ENCODE data around the gene CFAP97.
"Not testable (repeated sequence)": the region's sequence is repeated elsewhere in the genome, so short reads cannot be mapped to it uniquely, and the experiment has no call there.

Gene CFAP97

GRCh38 chr4:185142912-185143600 is 60.7 kb downstream of the CFAP97 start, which contains the start of gene SLC25A4:
TSS of gene SLC25A4 (plus strand) at chr4:185143266. CDS start at chr4:185143373, 107 bp downstream.
- DNase-seq (ENCODE audit: low spot score) (peak; percentile 95), FAIRE-seq (no peak)

DNA sequence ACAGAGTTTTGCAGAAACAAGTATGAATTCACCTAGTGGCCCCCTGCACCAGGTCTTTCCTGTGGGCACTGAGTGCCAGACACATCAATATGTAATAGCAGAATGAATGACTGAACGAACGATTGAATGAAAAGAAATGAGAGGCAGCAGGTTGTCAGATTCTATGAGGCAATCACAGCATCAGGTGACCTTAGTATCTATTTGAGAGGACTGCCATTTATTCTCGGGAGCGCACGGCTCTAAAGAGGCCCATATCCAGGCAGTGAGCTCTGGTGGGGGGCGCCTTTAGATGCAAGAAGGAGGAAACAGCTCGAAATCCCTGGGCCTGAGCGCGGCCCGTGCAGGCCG is 61.3 kb downstream of the CFAP97 start:
- DNase-seq (ENCODE audit: low spot score): no peak
- no peak for FAIRE-seq

DNA sequence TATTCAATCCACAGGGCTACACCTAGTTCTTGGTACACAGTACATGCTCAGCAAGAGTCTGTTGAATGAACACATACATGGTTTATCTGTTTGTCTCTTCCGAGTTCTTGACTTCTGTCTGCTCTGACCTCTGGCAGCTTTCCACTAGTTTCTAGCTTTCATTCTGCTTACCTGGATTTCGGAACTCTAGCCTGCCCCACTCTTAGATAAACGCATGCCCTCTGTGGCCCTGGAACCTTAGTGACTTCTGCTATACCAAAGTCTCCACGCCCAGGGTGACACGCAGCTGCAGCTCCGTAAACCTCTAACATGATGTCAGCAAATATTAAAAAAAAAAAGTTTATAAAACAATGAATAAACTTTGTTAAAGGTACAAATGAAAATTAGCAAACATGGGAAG is 62.0 kb downstream of the CFAP97 start:
- DNase-seq (ENCODE audit: low spot score): no peak
- no peak for FAIRE-seq

DNA sequence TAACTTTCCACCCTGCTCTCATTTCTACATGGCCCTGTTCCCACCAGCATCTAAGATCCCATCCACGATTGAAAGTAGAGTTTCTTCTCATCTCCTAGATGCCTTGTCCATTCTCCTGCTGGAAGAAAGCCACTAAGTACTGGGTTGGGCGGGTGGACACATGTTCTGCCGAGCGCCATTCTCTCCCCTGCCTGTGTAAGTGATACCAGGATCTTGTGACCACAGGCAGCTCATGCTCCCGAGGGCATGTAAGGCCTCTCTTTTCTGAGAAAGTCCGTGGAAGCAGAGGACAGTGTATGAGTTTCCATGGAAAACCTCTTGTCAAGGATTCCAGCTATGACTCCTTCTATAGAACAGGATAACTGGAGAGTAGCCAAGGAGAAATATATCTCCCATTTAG is 64.1 kb downstream of the CFAP97 start:
- FAIRE-seq (no peak), DNase-seq (ENCODE audit: low spot score) (no peak)

- FAIRE-seq (no peak), DNase-seq (ENCODE audit: low spot score) (no peak)
Observed at GRCh38 chr4:185138161-185138560, 65.6 kb downstream of the CFAP97 start.

GRCh38 chr4:185137233-185137925 is 66.4 kb downstream of the CFAP97 start:
- FAIRE-seq (no peak), DNase-seq (ENCODE audit: low spot score) (no peak)

- FAIRE-seq (no peak), DNase-seq (ENCODE audit: low spot score) (peak; percentile 37)
Observed at GRCh38 chr4:185134307-185134869, 69.4 kb downstream of the CFAP97 start.

- DNase-seq (ENCODE audit: low spot score): no peak
- FAIRE-seq: no peak
Observed at GRCh38 chr4:185128272-185129119, 75.3 kb downstream of the CFAP97 start.

DNA sequence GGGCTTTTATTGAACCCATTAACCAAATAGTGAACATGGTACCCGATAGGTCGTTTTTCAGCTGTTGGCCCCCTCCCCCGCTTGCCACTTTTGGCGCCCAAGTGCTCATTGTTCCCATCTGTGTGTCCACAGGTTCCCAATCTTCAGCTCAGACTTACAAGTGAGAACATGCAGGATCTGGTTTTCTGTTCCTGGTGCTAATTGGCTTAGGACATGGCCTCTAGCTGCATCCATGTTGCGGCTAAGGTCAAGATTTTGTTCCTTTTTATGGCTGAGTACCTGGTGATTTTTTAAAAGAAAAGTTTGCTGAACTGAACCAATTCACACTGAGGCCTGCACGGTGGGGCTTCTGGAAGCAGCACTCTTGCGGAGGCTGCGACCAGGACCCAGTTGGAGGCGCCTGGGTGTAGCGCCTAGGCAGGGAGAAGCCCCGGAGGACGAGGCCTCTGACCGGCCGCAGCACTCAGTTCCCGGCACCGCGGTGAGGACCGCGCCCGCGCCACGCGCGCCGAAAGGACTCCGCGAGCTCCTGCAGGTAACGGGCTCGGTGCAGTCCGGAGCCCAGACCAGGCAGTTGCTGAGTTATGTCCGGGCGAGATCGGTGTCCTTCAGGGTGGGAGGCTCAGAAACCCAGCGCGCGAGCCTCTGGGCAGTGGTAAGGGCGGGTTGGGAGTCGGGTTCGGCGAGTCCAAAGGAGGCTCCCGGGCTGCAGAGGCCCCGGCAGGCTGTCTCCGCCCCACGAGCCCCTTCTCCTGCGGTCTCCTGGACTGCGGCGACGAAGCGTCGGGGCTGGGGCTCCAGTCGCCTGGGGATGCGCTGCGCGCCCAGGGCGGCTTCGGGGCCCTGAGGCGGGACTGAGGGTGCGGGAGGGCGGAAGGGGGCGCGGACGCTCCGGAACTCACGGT is 76.5 kb downstream of the CFAP97 start:
- no peak for DNase-seq (ENCODE audit: low spot score)
- FAIRE-seq: no peak

- FAIRE-seq (no peak), DNase-seq (ENCODE audit: low spot score) (no peak)
Observed at GRCh38 chr4:185124006-185124405, 79.8 kb downstream of the CFAP97 start.

DNA sequence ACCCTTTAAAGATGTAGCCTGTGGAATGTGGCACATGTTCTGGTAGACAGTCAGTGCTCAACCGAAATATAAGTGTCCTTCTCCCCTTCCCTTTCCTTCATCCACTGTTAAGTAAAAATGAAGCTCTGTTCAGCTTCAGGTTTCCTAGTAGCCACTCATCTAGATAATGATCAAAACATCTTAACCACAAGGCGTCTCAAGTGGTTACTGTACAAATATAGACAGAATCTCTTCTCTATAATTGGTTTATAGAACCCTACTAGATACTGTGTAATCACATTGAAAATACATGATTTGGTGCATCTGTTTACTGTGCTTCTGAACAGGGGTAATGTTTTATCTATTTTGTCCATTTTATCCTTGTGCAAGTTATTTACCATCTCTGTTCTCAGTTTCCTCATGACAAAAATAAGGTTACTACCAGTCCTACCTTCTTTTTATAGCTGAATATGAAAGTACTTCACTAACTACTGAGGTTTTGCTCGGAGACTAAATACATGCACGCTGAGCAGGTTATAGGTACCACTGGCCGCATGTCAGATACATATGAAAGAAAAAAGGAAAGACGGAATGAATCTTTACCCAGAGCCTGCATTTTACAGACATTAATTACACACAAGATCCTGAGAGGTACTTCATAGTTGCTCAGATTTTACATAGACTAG is 81.0 kb downstream of the CFAP97 start:
- DNase-seq (ENCODE audit: low spot score): no peak
- no peak for FAIRE-seq

DNA sequence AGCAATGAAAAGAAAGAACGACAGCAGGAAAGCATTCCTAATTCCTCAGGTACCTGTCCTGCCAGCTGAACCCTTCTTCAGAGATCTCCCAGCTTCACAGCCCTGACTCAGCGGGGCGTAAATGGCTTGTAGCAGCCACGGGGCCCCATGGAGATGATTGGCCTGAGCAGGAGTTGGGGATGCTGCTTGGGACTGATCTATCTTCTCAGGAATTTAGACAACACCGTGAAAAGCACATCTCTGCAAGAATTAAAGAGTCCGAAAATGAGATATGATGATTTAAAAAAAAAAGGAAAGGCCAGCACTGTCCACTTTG is 83.2 kb downstream of the CFAP97 start:
- no peak for FAIRE-seq

DNA sequence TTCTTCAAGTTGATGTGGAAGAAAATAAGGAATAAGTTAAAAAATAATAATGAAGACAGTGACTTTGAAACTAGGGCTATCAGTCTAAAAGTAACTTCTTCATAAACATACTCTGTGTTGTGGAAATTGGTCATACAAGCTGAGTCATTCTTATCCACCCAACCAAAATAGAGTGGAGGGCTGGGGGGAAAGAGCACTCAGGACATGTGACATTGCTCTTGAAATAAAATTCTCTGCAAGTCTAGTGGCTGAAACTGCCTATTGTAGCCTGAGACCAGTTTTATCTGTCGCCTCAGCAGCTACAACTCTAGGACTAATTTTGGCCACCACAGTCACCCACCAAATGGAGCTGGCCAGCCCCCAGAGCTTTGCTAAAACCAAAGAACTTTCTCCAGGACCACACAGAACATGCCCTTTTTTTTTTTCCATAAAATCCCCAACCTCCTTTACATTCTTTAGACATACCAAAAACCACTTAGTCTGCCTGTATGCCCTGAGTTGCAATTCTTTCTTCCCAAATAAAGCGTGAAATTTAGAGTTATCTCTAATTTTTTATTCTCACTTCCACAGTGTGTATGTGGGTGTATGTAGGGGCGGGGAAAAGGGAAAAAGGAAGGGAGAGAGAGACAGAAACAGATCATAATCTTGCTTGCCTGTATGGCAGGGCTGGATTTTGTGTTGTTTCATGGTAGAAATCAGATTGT is 83.7 kb downstream of the CFAP97 start:
- FAIRE-seq (no peak), DNase-seq (ENCODE audit: low spot score) (no peak)

More for the DNA sequence above, 83.2 kb downstream of the CFAP97 start:
- no peak for DNase-seq (ENCODE audit: low spot score)

GRCh38 chr4:185119467-185119866 is 84.3 kb downstream of the CFAP97 start:
- not testable (repeated sequence) for DNase-seq (ENCODE audit: low spot score); FAIRE-seq

- DNase-seq (ENCODE audit: low spot score) (no peak), FAIRE-seq (no peak)
Observed at GRCh38 chr4:185118876-185119275, 84.9 kb downstream of the CFAP97 start.

GRCh38 chr4:185117300-185117934 is 86.4 kb downstream of the CFAP97 start:
- FAIRE-seq (no peak), DNase-seq (ENCODE audit: low spot score) (no peak)

GRCh38 chr4:185115827-185116232 is 88.0 kb downstream of the CFAP97 start:
- no peak for FAIRE-seq
- DNase-seq (ENCODE audit: low spot score): no peak

DNA sequence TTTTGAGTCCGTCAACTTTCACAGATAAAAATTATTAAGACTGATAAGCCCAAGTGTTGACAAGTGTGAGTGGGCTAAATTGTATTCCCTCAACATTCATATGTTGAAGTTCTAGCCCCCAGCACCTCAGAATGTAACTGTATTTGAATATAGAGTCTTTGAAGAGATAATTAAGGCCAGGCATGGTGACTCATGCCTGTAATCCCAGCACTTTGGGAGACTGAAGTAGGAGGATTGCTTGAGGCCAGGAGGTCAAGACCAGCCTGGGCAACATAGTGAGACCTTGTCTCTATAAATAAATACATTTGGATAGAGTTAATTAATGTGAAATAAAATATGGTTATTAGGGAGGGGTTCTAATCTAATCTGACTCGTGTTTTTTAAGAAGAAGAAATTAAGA is 90.5 kb downstream of the CFAP97 start:
- DNase-seq (ENCODE audit: low spot score) (no peak), FAIRE-seq (no peak)

DNA sequence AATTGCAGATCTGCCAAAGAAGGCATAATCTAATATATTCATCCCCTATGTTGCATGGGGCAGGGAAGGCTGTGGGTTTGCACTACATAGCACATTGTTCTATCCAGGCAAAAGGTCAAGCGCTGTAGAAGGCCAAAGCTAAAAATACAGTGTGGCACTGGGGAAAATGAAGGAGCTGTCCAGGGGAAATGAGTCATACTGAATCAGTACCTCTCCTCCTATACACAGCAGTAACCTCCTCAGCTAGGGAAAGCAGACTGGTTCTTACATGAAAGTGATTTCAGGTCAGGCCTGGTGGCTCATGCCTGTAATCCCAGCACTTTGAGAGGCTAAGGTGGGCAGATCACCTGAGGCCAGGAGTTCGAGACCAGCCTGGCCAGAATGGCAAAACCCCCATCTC is 91.7 kb downstream of the CFAP97 start:
- DNase-seq (ENCODE audit: low spot score): peak; percentile 85
- FAIRE-seq: no peak
